K562 treated with DMSO at 1 percent for 4 hours (cell line): Measurements from ENCODE around the gene ZNF254. TPM values are rescaled to one million over a fixed set of nuclear protein-coding genes. Genes with fewer than 3 reads are reported as not detected.

Experiments
- total RNA-seq: library from RNA; unstranded; fragments of 300-600 nt; gene quantifications from 2 replicates; pipeline ENCODE4 v1.2.3, GENCODE V29; 2022; ENCODE audit not compliant: insufficient read depth

The ZNF254 gene
- total RNA-seq: 3.4 and 5.6 TPM in 2 replicates

DNA sequence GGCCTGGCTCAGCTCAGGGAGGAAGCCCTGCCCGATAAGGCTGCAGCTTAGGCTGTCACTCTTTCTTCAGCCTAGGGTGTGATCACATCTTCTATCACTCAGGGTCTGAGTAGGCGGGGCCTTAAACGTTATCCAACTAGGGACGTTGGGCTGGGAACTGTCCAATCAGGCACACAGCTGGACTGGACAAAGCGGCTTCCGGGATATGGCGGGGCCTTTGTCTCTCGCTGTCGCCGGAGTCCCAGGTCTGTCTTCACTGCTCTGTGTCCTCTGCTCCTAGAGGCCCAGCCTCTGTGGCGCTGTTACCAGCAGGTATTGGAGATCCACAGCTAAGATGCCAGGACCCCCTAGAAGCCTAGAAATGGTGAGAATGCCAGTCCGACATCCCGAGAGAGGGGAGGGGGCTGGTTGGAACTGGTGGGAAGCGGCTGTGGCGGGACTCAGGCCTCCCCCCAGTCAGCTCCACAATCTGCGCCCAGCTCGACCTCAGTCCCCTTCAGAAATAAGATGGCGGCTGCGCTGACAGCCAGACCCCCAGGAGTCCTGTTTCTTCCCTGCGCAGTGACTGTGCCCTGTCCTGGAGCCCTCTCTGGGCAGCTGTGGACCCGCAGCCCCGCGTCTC, at the start of gene ZNF254:
Gene ZNF254 (plus strand): TSS at position 214 of the 622 bp plus-strand sequence. CDS start 121 bp downstream, at position 335.

Other genes with a start within 250 kb of the ZNF254 start
- gene ZNF726, start 172.3 kb upstream of the ZNF254 start, total RNA-seq: 5.1 and 10.6 TPM in 2 replicates